GM18867 (cell line): ENCODE results near the gene GNA12.

Experiments used
- ATAC-seq: cut with Tn5 transposase; IDR thresholded peaks from one replicate; pipeline ENCODE4 v1.9.1; 2021; ENCODE audit warnings: mild to moderate bottlenecking, moderate library complexity; ENCODE audit not compliant: unreplicated experiment

Gene GNA12

GRCh38 chr7:2718296-2718965 is 125.7 kb downstream of the GNA12 start:
- no peak for ATAC-seq

- no peak for ATAC-seq
Observed at GRCh38 chr7:2717293-2718261, 126.5 kb downstream of the GNA12 start.

GRCh38 chr7:2716906-2717292 is 127.2 kb downstream of the GNA12 start:
- no peak for ATAC-seq

GRCh38 chr7:2716488-2716887 is 127.6 kb downstream of the GNA12 start:
- ATAC-seq = no peak

GRCh38 chr7:2715341-2716231 is 128.5 kb downstream of the GNA12 start:
- ATAC-seq = no peak

- no peak for ATAC-seq
Observed at GRCh38 chr7:2714636-2715035, 129.5 kb downstream of the GNA12 start.

- ATAC-seq = no peak
Observed at GRCh38 chr7:2713978-2714377, 130.1 kb downstream of the GNA12 start.

GRCh38 chr7:2713370-2713769 is 130.7 kb downstream of the GNA12 start:
- no peak for ATAC-seq

GRCh38 chr7:2711895-2712675 is 132.0 kb downstream of the GNA12 start:
- ATAC-seq = no peak

GRCh38 chr7:2710901-2711551 is 133.1 kb downstream of the GNA12 start:
- ATAC-seq = peak; percentile 35

- peak; percentile 48 for ATAC-seq
Observed at GRCh38 chr7:2710286-2710655, 133.8 kb downstream of the GNA12 start.

GRCh38 chr7:2709553-2710285 is 134.4 kb downstream of the GNA12 start:
- ATAC-seq = peak; percentile 83

GRCh38 chr7:2708547-2709310 is 135.4 kb downstream of the GNA12 start:
- ATAC-seq = no peak

- no peak for ATAC-seq
Observed at GRCh38 chr7:2708041-2708440, 136.1 kb downstream of the GNA12 start.

GRCh38 chr7:2707481-2707880 is 136.6 kb downstream of the GNA12 start:
- ATAC-seq = no peak

GRCh38 chr7:2706685-2707126 is 137.4 kb downstream of the GNA12 start:
- no peak for ATAC-seq

- no peak for ATAC-seq
Observed at GRCh38 chr7:2705371-2706096, 138.6 kb downstream of the GNA12 start.

GRCh38 chr7:2702594-2702957 is 141.5 kb downstream of the GNA12 start:
- ATAC-seq = no peak
